Neural cell (in vitro differentiated cells): Measurements from ENCODE around the gene PPP2R2D. TPM values are rescaled to one million over a fixed set of nuclear protein-coding genes. Genes with fewer than 3 reads are reported as not detected.

ENCODE experiments used
- H2AFZ ChIP-seq: fragments of 200-600, 300-800 bp; sonication (generic), shearing (Covaris generic); 2 replicates; pipeline ENCODE4 v1.6.0; 2014; ENCODE audit warnings: low read depth, mild to moderate bottlenecking, antibody characterized with exemption, low read length, moderate library complexity
- H3F3A ChIP-seq: fragments of 200-600 bp; shearing (Covaris generic); 2 replicates; pipeline ENCODE4 v1.6.1; 2016; ENCODE audit warnings: mild to moderate bottlenecking, moderate library complexity, mixed read lengths, antibody characterized with exemption, low read length; ENCODE audit not compliant: insufficient read depth, poor library complexity, severe bottlenecking
- H3K27ac ChIP-seq: fragments of 200-600, 300-800 bp; sonication (generic), shearing (Covaris generic); 2 replicates; pipeline ENCODE4 v1.5.1; 2014; ENCODE audit warnings: mild to moderate bottlenecking, low read length, moderate library complexity
- H3K27me3 ChIP-seq: fragments of 300-800, 200-600 bp; sonication (generic), shearing (Covaris generic); 2 replicates; pipeline ENCODE4 v1.6.0; 2014; ENCODE audit warnings: mild to moderate bottlenecking, low read depth, low read length, moderate library complexity; ENCODE audit not compliant: insufficient read depth
- H3K36me3 ChIP-seq: fragments of 300-800, 200-600 bp; sonication (generic), shearing (Covaris generic); 2 replicates; pipeline ENCODE4 v1.5.1; 2014; ENCODE audit warnings: mild to moderate bottlenecking, antibody characterized with exemption, low read length, moderate library complexity; ENCODE audit not compliant: insufficient read depth
- H3K4me2 ChIP-seq: fragments of 300-800, 200-600 bp; sonication (generic), shearing (Covaris generic); 2 replicates; pipeline ENCODE4 v1.6.0; 2014; ENCODE audit warnings: mild to moderate bottlenecking, low read length
- H3K4me3 ChIP-seq: fragments of 300-800, 200-600 bp; sonication (generic), shearing (Covaris generic); 2 replicates; pipeline ENCODE4 v1.5.1; 2014; ENCODE audit warnings: mild to moderate bottlenecking, low read length, moderate library complexity
- H3K79me2 ChIP-seq: fragments of 200-600 bp; shearing (Covaris generic); replicated peaks from 2 replicates; pipeline ENCODE4 v1.6.0; 2014; ENCODE audit warnings: mild to moderate bottlenecking, low read length, moderate library complexity; ENCODE audit not compliant: insufficient read depth
- H3K9ac ChIP-seq: fragments of 300-800, 200-600 bp; sonication (generic), shearing (Covaris generic); 2 replicates; pipeline ENCODE4 v1.6.1; 2016; ENCODE audit warnings: mild to moderate bottlenecking, low read length, mixed read lengths
- H3K9me2 ChIP-seq: fragments of 200-600 bp; shearing (Covaris generic); 2 replicates; pipeline ENCODE4 v1.6.1; 2016; ENCODE audit warnings: mild to moderate bottlenecking, low read length, mixed read lengths; ENCODE audit not compliant: insufficient read depth
- H3K9me3 ChIP-seq: fragments of 200-600, 300-800 bp; sonication (generic), shearing (Covaris generic); 2 replicates; pipeline ENCODE4 v1.6.1; 2016; ENCODE audit warnings: mild to moderate bottlenecking, mixed run types, low read length, moderate library complexity, mixed read lengths
- H4K20me1 ChIP-seq: fragments of 200-600 bp; shearing (Covaris generic); 2 replicates; pipeline ENCODE4 v1.6.1; 2016; ENCODE audit warnings: mild to moderate bottlenecking, mixed run types; ENCODE audit not compliant: insufficient read depth
- EP300 ChIP-seq: fragments of 450-650 bp; conservative IDR thresholded peaks from 2 replicates; pipeline ENCODE4 v1.6.1; 2014; ENCODE audit warnings: antibody characterized with exemption, mild to moderate bottlenecking, moderate library complexity; ENCODE audit not compliant: poor library complexity, severe bottlenecking
- EZH2 ChIP-seq: fragments of 200-600, 300-800 bp; shearing (Covaris generic), sonication (generic); IDR thresholded peaks from 2 replicates; pipeline ENCODE4 v1.6.1; 2014; ENCODE audit warnings: antibody characterized with exemption, low read length, borderline replicate concordance, mild to moderate bottlenecking; ENCODE audit not compliant: insufficient read depth, poor library complexity, severe bottlenecking
- MXI1 ChIP-seq: fragments of 450-650 bp; conservative IDR thresholded peaks from 2 replicates; pipeline ENCODE4 v1.6.1; 2014; ENCODE audit warnings: antibody characterized with exemption, mild to moderate bottlenecking; ENCODE audit not compliant: poor library complexity, severe bottlenecking
- POLR2AphosphoS5 ChIP-seq: IDR thresholded peaks from 2 replicates; pipeline ENCODE4 v1.6.1; 2012
- RAD21 ChIP-seq: fragments of 450-650 bp; conservative IDR thresholded peaks from 2 replicates; pipeline ENCODE4 v1.6.1; 2014; ENCODE audit warnings: antibody characterized with exemption, mild to moderate bottlenecking, moderate library complexity
- SMC3 ChIP-seq: fragments of 450-650 bp; conservative IDR thresholded peaks from 2 replicates; pipeline ENCODE4 v1.6.1; 2014; ENCODE audit warnings: antibody characterized with exemption, mild to moderate bottlenecking, moderate library complexity; ENCODE audit not compliant: poor library complexity
- TAF1 ChIP-seq: IDR thresholded peaks from 2 replicates; pipeline ENCODE4 v1.6.1; 2012; ENCODE audit warnings: low read depth
- polyA plus RNA-seq: library from polyadenylated mRNA; depleted of rRNA; stranded (reverse); fragments of >200 nt; gene quantifications from 2 replicates; pipeline ENCODE4 v1.2.3, GENCODE V29; 2014
- TF ChIP-seq, protein P1 (sequence below): IDR thresholded peaks from 2 replicates; pipeline ENCODE4 v1.6.1; 2012; ENCODE audit warnings: borderline replicate concordance
- TF ChIP-seq, protein P2 (sequence below): fragments of 450-650 bp; IDR thresholded peaks from 2 replicates; pipeline ENCODE4 v1.5.1; 2014; ENCODE audit warnings: antibody characterized with exemption, mild to moderate bottlenecking, moderate library complexity; ENCODE audit not compliant: poor library complexity, severe bottlenecking

Gene PPP2R2D
- polyA plus RNA-seq, 1 donor from 2014 or later, result 71.7 TPM

DNA sequence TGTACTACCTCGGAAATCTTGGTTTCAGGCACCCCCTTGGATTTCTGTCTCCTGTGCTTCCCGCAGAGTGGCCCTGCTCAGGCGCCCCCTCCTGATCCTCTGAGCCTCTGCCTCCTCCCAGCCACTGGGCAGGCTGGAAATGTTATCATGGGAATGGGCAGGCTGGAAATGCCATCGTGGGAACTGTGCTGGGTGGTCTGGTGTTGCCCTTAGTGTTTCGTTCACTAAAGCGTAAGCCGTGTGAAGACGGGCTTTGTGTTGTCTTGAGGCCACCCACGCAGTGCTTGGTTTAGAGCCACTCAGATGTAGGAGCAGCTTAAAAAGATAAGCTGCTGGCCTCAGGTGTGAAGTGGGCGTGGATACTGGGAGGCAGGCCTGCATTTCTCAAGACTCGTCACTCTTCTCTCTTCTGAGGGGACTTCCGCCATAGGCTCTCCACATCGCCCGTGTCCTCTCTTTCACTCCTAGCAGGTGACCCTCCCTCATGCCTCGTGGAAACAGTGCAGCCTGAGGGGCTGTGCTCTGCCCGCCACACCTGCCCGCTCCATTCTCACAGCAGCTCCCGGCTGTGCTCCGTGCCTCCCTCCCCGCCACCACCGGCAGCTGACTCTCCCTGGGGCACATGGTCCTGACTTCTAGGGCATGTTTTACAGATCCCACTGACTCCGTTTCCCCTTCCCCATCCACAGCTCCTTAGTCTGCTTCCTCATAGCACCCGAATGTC is 28.5 kb downstream of the PPP2R2D start:
- Histone ChIP-seq H3K79me2 (peaks cover 54% of the 10 kb centered on the region), H3K9me2 (no peaks in the 10 kb centered on the region), H3K4me2 (no peak overlapping the region), H3F3A (no peaks in the 10 kb centered on the region), H3K9me3 (peaks cover 5% of the 10 kb centered on the region), H3K9ac (no peak overlapping the region), H3K27me3 (no peaks in the 10 kb centered on the region), H2AFZ (no peak overlapping the region), H4K20me1 (peaks cover 3% of the 10 kb centered on the region), H3K27ac (no peak overlapping the region), H3K36me3 (no peaks in the 10 kb centered on the region), H3K4me3 (no peak overlapping the region)
- TF ChIP-seq POLR2AphosphoS5 (no peak), EP300 (no peak), TAF1 (no peak), EZH2 (no peak), RAD21 (no peak), MXI1 (no peak), SMC3 (no peak)
- TF ChIP-seq, protein P1, sequence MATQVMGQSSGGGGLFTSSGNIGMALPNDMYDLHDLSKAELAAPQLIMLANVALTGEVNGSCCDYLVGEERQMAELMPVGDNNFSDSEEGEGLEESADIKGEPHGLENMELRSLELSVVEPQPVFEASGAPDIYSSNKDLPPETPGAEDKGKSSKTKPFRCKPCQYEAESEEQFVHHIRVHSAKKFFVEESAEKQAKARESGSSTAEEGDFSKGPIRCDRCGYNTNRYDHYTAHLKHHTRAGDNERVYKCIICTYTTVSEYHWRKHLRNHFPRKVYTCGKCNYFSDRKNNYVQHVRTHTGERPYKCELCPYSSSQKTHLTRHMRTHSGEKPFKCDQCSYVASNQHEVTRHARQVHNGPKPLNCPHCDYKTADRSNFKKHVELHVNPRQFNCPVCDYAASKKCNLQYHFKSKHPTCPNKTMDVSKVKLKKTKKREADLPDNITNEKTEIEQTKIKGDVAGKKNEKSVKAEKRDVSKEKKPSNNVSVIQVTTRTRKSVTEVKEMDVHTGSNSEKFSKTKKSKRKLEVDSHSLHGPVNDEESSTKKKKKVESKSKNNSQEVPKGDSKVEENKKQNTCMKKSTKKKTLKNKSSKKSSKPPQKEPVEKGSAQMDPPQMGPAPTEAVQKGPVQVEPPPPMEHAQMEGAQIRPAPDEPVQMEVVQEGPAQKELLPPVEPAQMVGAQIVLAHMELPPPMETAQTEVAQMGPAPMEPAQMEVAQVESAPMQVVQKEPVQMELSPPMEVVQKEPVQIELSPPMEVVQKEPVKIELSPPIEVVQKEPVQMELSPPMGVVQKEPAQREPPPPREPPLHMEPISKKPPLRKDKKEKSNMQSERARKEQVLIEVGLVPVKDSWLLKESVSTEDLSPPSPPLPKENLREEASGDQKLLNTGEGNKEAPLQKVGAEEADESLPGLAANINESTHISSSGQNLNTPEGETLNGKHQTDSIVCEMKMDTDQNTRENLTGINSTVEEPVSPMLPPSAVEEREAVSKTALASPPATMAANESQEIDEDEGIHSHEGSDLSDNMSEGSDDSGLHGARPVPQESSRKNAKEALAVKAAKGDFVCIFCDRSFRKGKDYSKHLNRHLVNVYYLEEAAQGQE, result no peak
- TF ChIP-seq, protein P2, sequence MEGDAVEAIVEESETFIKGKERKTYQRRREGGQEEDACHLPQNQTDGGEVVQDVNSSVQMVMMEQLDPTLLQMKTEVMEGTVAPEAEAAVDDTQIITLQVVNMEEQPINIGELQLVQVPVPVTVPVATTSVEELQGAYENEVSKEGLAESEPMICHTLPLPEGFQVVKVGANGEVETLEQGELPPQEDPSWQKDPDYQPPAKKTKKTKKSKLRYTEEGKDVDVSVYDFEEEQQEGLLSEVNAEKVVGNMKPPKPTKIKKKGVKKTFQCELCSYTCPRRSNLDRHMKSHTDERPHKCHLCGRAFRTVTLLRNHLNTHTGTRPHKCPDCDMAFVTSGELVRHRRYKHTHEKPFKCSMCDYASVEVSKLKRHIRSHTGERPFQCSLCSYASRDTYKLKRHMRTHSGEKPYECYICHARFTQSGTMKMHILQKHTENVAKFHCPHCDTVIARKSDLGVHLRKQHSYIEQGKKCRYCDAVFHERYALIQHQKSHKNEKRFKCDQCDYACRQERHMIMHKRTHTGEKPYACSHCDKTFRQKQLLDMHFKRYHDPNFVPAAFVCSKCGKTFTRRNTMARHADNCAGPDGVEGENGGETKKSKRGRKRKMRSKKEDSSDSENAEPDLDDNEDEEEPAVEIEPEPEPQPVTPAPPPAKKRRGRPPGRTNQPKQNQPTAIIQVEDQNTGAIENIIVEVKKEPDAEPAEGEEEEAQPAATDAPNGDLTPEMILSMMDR, result no peak

DNA sequence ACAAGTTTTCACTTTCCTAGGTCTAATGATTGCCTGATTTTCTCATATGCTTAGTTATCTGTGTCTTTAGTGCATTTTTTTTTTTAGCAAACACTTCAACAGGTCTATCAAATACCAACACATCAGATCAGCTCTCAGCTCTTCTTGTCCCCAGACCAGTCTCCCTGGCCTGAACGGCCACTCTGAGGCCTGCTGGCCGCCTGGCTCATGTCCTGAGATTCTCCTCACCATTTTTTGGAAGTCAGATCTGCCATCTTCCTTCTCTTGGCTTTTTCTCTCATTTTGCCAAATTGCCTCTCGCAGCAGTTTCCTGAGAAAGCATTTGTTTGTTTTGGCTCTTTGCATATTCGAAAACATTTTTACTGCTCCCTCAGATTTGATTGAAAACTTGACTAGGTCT is 29.3 kb downstream of the PPP2R2D start:
- H3K9ac ChIP-seq, result no peak overlapping the region
- H3K4me3 ChIP-seq, result no peak overlapping the region
- peaks cover 46% of the 10 kb centered on the region for H3K79me2 ChIP-seq
- TF ChIP-seq MXI1 (no peak), RAD21 (no peak), TAF1 (no peak), EZH2 (no peak)
- TF ChIP-seq, protein P2, result no peak
- TF ChIP-seq, protein P1, result no peak
- H3K9me2 ChIP-seq, result no peaks in the 10 kb centered on the region
- H3K9me3 ChIP-seq, result peaks cover 5% of the 10 kb centered on the region
- no peak overlapping the region for H2AFZ ChIP-seq
- no peak overlapping the region for H3K27ac ChIP-seq
- no peaks in the 10 kb centered on the region for H3K27me3 ChIP-seq
- no peaks in the 10 kb centered on the region for H3F3A ChIP-seq
- H4K20me1 ChIP-seq, result peaks cover 3% of the 10 kb centered on the region
- no peak overlapping the region for H3K4me2 ChIP-seq
- no peaks in the 10 kb centered on the region for H3K36me3 ChIP-seq
